GM19463 (cell line): ENCODE results near the gene S100PBP.

Source experiments
- ATAC-seq: cut with Tn5 transposase; IDR thresholded peaks from one replicate; pipeline ENCODE4 v1.9.1; 2021; ENCODE audit warnings: mild to moderate bottlenecking, moderate library complexity; ENCODE audit not compliant: unreplicated experiment

The S100PBP gene

GRCh38 chr1:32818804-32819541 lies 1.5 kb downstream of the S100PBP start:
- ATAC-seq: peak; percentile 39

GRCh38 chr1:32825181-32825580 lies 7.7 kb downstream of the S100PBP start:
- ATAC-seq: no peak

- no peak for ATAC-seq
Observed at GRCh38 chr1:32828341-32828740, 10.9 kb downstream of the S100PBP start.

- no peak for ATAC-seq
Observed at GRCh38 chr1:32830092-32830852, 12.8 kb downstream of the S100PBP start.

- no peak for ATAC-seq
Observed at GRCh38 chr1:32831878-32832277, 14.4 kb downstream of the S100PBP start.

GRCh38 chr1:32848354-32849063 lies 31.1 kb downstream of the S100PBP start:
- no peak for ATAC-seq

GRCh38 chr1:32855861-32856617 lies 38.6 kb downstream of the S100PBP start:
- no peak for ATAC-seq

- ATAC-seq: no peak
Observed at GRCh38 chr1:32858136-32858535, 40.7 kb downstream of the S100PBP start.

- no peak for ATAC-seq
Observed at GRCh38 chr1:32858791-32859190, 41.3 kb downstream of the S100PBP start.

GRCh38 chr1:32859915-32860314 lies 42.5 kb downstream of the S100PBP start:
- ATAC-seq: no peak

- ATAC-seq: no peak
Observed at GRCh38 chr1:32860566-32860965, 43.1 kb downstream of the S100PBP start.

GRCh38 chr1:32861904-32862695 lies 44.6 kb downstream of the S100PBP start:
- no peak for ATAC-seq

- no peak for ATAC-seq
Observed at GRCh38 chr1:32863218-32863880, 45.9 kb downstream of the S100PBP start.

- no peak for ATAC-seq
Observed at GRCh38 chr1:32863881-32864245, 46.4 kb downstream of the S100PBP start.

- no peak for ATAC-seq
Observed at GRCh38 chr1:32864375-32865019, 47.0 kb downstream of the S100PBP start.

- no peak for ATAC-seq
Observed at GRCh38 chr1:32865639-32866405, 48.4 kb downstream of the S100PBP start.

- ATAC-seq: no peak
Observed at GRCh38 chr1:32867151-32867550, 49.7 kb downstream of the S100PBP start.

GRCh38 chr1:32867671-32868070 lies 50.2 kb downstream of the S100PBP start:
- ATAC-seq: no peak
